Ammon's horn (tissue), 1 donor: ENCODE measurements around the gene CSMD2.
"Not testable (repeated sequence)": the region's sequence is repeated elsewhere in the genome, so short reads cannot be mapped to it uniquely, and the experiment has no call there.

ENCODE experiments used
- DNase-seq: peaks from one replicate; pipeline ENCODE4 v3.0.0-alpha.2; 2016; ENCODE audit warnings: low spot score

Gene CSMD2

GRCh38 chr1:34108269-34108668 is 56.8 kb downstream of the CSMD2 start:
- no peak for DNase-seq

- DNase-seq, result no peak
These were observed 63.9 kb downstream of the CSMD2 start for GRCh38 chr1:34101151-34101550.

GRCh38 chr1:34100332-34100731 is 64.7 kb downstream of the CSMD2 start:
- DNase-seq, result no peak

GRCh38 chr1:34092399-34092798 is 72.6 kb downstream of the CSMD2 start:
- DNase-seq, result not testable (repeated sequence)

- no peak for DNase-seq
These were observed 75.3 kb downstream of the CSMD2 start for GRCh38 chr1:34089731-34090130.

GRCh38 chr1:34087986-34088385 is 77.0 kb downstream of the CSMD2 start:
- DNase-seq, result no peak

- DNase-seq, result no peak
These were observed 78.5 kb downstream of the CSMD2 start for GRCh38 chr1:34086561-34086960.

GRCh38 chr1:34083974-34084373 is 81.1 kb downstream of the CSMD2 start:
- no peak for DNase-seq

GRCh38 chr1:34082085-34082670 is 82.9 kb downstream of the CSMD2 start:
- not testable (repeated sequence) for DNase-seq

GRCh38 chr1:34078383-34078782 is 86.6 kb downstream of the CSMD2 start:
- no peak for DNase-seq

- no peak for DNase-seq
These were observed 89.5 kb downstream of the CSMD2 start for GRCh38 chr1:34075576-34075975.

- no peak for DNase-seq
These were observed 91.9 kb downstream of the CSMD2 start for GRCh38 chr1:34073028-34073695.

GRCh38 chr1:34070201-34070836 is 94.7 kb downstream of the CSMD2 start:
- peak; percentile 76 for DNase-seq

GRCh38 chr1:34066981-34067603 is 97.9 kb downstream of the CSMD2 start:
- DNase-seq, result no peak

- DNase-seq, result no peak
These were observed 98.9 kb downstream of the CSMD2 start for GRCh38 chr1:34066166-34066565.

GRCh38 chr1:34065498-34065897 is 99.5 kb downstream of the CSMD2 start:
- DNase-seq, result no peak

GRCh38 chr1:34060901-34061415 is 104.1 kb downstream of the CSMD2 start:
- peak; percentile 40 for DNase-seq

GRCh38 chr1:34060187-34060730 is 104.8 kb downstream of the CSMD2 start:
- DNase-seq, result no peak

- DNase-seq, result no peak
These were observed 107.5 kb downstream of the CSMD2 start for GRCh38 chr1:34057347-34058130.

GRCh38 chr1:34055818-34056217 is 109.2 kb downstream of the CSMD2 start:
- no peak for DNase-seq

GRCh38 chr1:34054920-34055319 is 110.1 kb downstream of the CSMD2 start:
- no peak for DNase-seq

GRCh38 chr1:34053660-34054059 is 111.4 kb downstream of the CSMD2 start:
- DNase-seq, result no peak
